ENCODE data around the gene ODAD3.

The ODAD3 gene

GRCh38 chr19:11378319-11379189 lies 56.4 kb downstream of the ODAD3 start:
- no peak overlapping the region for H4K8ac ChIP-seq (ENCODE audit: low read depth, low read length)
- H3K4me2 ChIP-seq (ENCODE audit: low read length) = no peak overlapping the region
- no peak overlapping the region for H3K4ac ChIP-seq (ENCODE audit: low read depth, low read length)
- H4K91ac ChIP-seq (ENCODE audit: low read depth, low read length) = no peak overlapping the region
- H2AK5ac ChIP-seq (ENCODE audit: low read length) = no peak overlapping the region
- no peak overlapping the region for H2BK120ac ChIP-seq (ENCODE audit: insufficient read depth, low read length, poor library complexity)
- H3K36me3 ChIP-seq (ENCODE audit: control insufficient read depth in 1 of 2, insufficient read depth in 2 of 2, low read length in 2 of 2) = no peaks in the 10 kb centered on the region
- H3K9ac ChIP-seq (ENCODE audit: low read length) = no peak overlapping the region
- no peaks in the 10 kb centered on the region for H3K27me3 ChIP-seq (ENCODE audit: insufficient read depth, low read length)
- peak; percentile 30 to 67 for DNase-seq
- peaks cover 2% of the 10 kb centered on the region for H3K9me3 ChIP-seq (ENCODE audit: insufficient read depth, low read depth, low read length)
- H3K27ac ChIP-seq (ENCODE audit: low read depth, low read length) = no peak overlapping the region
- no peak overlapping the region for H3K23ac ChIP-seq (ENCODE audit: low read length)
- H3K79me2 ChIP-seq (ENCODE audit: control insufficient read depth, insufficient read depth, low read length, poor library complexity) = peaks cover 5% of the 10 kb centered on the region
- no peak overlapping the region for H2BK12ac ChIP-seq (ENCODE audit: low read length)
- H3K4me3 ChIP-seq (ENCODE audit: low read depth, low read length) = no peak overlapping the region
- H3K18ac ChIP-seq (ENCODE audit: low read length) = no peak overlapping the region
- no peak overlapping the region for H3K14ac ChIP-seq (ENCODE audit: low read length)
- H2AFZ ChIP-seq (ENCODE audit: insufficient read depth, low read length, poor library complexity) = no peak overlapping the region
- H3K79me1 ChIP-seq (ENCODE audit: low read length) = peaks cover 7% of the 10 kb centered on the region
- peaks cover 21 to 25% of the 10 kb centered on the region in 2 experiments for H3K4me1 ChIP-seq (ENCODE audit: control insufficient read depth in 1 of 2, insufficient read depth in 2 of 2, low read length in 2 of 2)
- no CpG with 5 or more reads among the region's 8 CpGs for WGBS (ENCODE audit: extremely low coverage, insufficient coverage, insufficient read length)
- no peak overlapping the region for H2BK5ac ChIP-seq (ENCODE audit: low read depth, low read length, poor library complexity)
- H4K12ac ChIP-seq (ENCODE audit: low read depth, low read length) = no peak overlapping the region

- H3K9ac ChIP-seq (ENCODE audit: low read length) = no peak overlapping the region
- H3K79me1 ChIP-seq (ENCODE audit: low read length) = peaks cover 7% of the 10 kb centered on the region
- H2BK12ac ChIP-seq (ENCODE audit: low read length) = no peak overlapping the region
- no CpG with 5 or more reads among the region's 3 CpGs for WGBS (ENCODE audit: extremely low coverage, insufficient coverage, insufficient read length)
- no peak overlapping the region for H2BK5ac ChIP-seq (ENCODE audit: low read depth, low read length, poor library complexity)
- no peak overlapping the region for H3K23ac ChIP-seq (ENCODE audit: low read length)
- H3K18ac ChIP-seq (ENCODE audit: low read length) = no peak overlapping the region
- no peak overlapping the region for H4K91ac ChIP-seq (ENCODE audit: low read depth, low read length)
- H3K4me2 ChIP-seq (ENCODE audit: low read length) = no peak overlapping the region
- no peak overlapping the region for H3K4ac ChIP-seq (ENCODE audit: low read depth, low read length)
- H3K9me3 ChIP-seq (ENCODE audit: insufficient read depth, low read depth, low read length) = peaks cover 2% of the 10 kb centered on the region
- H4K12ac ChIP-seq (ENCODE audit: low read depth, low read length) = no peak overlapping the region
- no peak overlapping the region for H3K4me3 ChIP-seq (ENCODE audit: low read depth, low read length)
- no peak overlapping the region for H2AK5ac ChIP-seq (ENCODE audit: low read length)
- H3K36me3 ChIP-seq (ENCODE audit: control insufficient read depth in 1 of 2, insufficient read depth in 2 of 2, low read length in 2 of 2) = no peaks in the 10 kb centered on the region
- no peak overlapping the region for H2AFZ ChIP-seq (ENCODE audit: insufficient read depth, low read length, poor library complexity)
- peaks cover 5% of the 10 kb centered on the region for H3K79me2 ChIP-seq (ENCODE audit: control insufficient read depth, insufficient read depth, low read length, poor library complexity)
- H3K27ac ChIP-seq (ENCODE audit: low read depth, low read length) = no peak overlapping the region
- H3K4me1 ChIP-seq (ENCODE audit: control insufficient read depth in 1 of 2, insufficient read depth in 2 of 2, low read length in 2 of 2) = peaks cover 16 to 19% of the 10 kb centered on the region in 2 experiments
- H3K14ac ChIP-seq (ENCODE audit: low read length) = no peak overlapping the region
- no peaks in the 10 kb centered on the region for H3K27me3 ChIP-seq (ENCODE audit: insufficient read depth, low read length)
- no peak for DNase-seq
- H2BK120ac ChIP-seq (ENCODE audit: insufficient read depth, low read length, poor library complexity) = no peak overlapping the region
- no peak overlapping the region for H4K8ac ChIP-seq (ENCODE audit: low read depth, low read length)
Observed at GRCh38 chr19:11377756-11378155, 57.2 kb downstream of the ODAD3 start.

GRCh38 chr19:11377237-11377636 lies 57.7 kb downstream of the ODAD3 start:
- Histone ChIP-seq H3K4ac (ENCODE audit: low read depth, low read length) (no peak overlapping the region), H3K9me3 (ENCODE audit: insufficient read depth, low read depth, low read length) (peaks cover 2% of the 10 kb centered on the region), H3K79me1 (ENCODE audit: low read length) (peaks cover 7% of the 10 kb centered on the region), H4K91ac (ENCODE audit: low read depth, low read length) (no peak overlapping the region), H3K23ac (ENCODE audit: low read length) (no peak overlapping the region), H2AFZ (ENCODE audit: insufficient read depth, low read length, poor library complexity) (no peak overlapping the region), H3K18ac (ENCODE audit: low read length) (no peak overlapping the region), H3K4me1 (ENCODE audit: control insufficient read depth in 1 of 2, insufficient read depth in 2 of 2, low read length in 2 of 2) (peaks cover 16 to 19% of the 10 kb centered on the region in 2 experiments), H2AK5ac (ENCODE audit: low read length) (no peak overlapping the region), H3K36me3 (ENCODE audit: control insufficient read depth in 1 of 2, insufficient read depth in 2 of 2, low read length in 2 of 2) (no peaks in the 10 kb centered on the region), H3K27ac (ENCODE audit: low read depth, low read length) (no peak overlapping the region), H4K8ac (ENCODE audit: low read depth, low read length) (peak overlapping the region; percentile 2), H3K4me2 (ENCODE audit: low read length) (no peak overlapping the region), H3K14ac (ENCODE audit: low read length) (no peak overlapping the region), H2BK120ac (ENCODE audit: insufficient read depth, low read length, poor library complexity) (no peak overlapping the region), H2BK5ac (ENCODE audit: low read depth, low read length, poor library complexity) (no peak overlapping the region), H3K79me2 (ENCODE audit: control insufficient read depth, insufficient read depth, low read length, poor library complexity) (peaks cover 5% of the 10 kb centered on the region), H3K27me3 (ENCODE audit: insufficient read depth, low read length) (no peaks in the 10 kb centered on the region), H4K12ac (ENCODE audit: low read depth, low read length) (no peak overlapping the region), H2BK12ac (ENCODE audit: low read length) (no peak overlapping the region), H3K9ac (ENCODE audit: low read length) (no peak overlapping the region), H3K4me3 (ENCODE audit: low read depth, low read length) (no peak overlapping the region)
- peak in 1 of 2 donors; percentile 33 for DNase-seq

- Histone ChIP-seq H3K4me3 (ENCODE audit: low read depth, low read length) (peak overlapping the region; percentile 8), H3K4me2 (ENCODE audit: low read length) (peak overlapping the region; percentile 70), H3K4ac (ENCODE audit: low read depth, low read length) (peak overlapping the region; percentile 13), H3K27ac (ENCODE audit: low read depth, low read length) (peak overlapping the region; percentile 49), H4K8ac (ENCODE audit: low read depth, low read length) (peak overlapping the region; percentile 94), H4K12ac (ENCODE audit: low read depth, low read length) (peak overlapping the region; percentile 76), H3K79me1 (ENCODE audit: low read length) (peaks cover 7% of the 10 kb centered on the region), H3K79me2 (ENCODE audit: control insufficient read depth, insufficient read depth, low read length, poor library complexity) (peaks cover 5% of the 10 kb centered on the region), H3K23ac (ENCODE audit: low read length) (no peak overlapping the region), H3K18ac (ENCODE audit: low read length) (peak overlapping the region; percentile 74), H2BK5ac (ENCODE audit: low read depth, low read length, poor library complexity) (peak overlapping the region; percentile 23), H2BK12ac (ENCODE audit: low read length) (no peak overlapping the region), H4K91ac (ENCODE audit: low read depth, low read length) (peak overlapping the region; percentile 87), H2BK120ac (ENCODE audit: insufficient read depth, low read length, poor library complexity) (peak overlapping the region; percentile 12), H3K14ac (ENCODE audit: low read length) (peak overlapping the region; percentile 86), H3K27me3 (ENCODE audit: insufficient read depth, low read length) (no peaks in the 10 kb centered on the region), H2AFZ (ENCODE audit: insufficient read depth, low read length, poor library complexity) (peak overlapping the region; percentile 80), H3K9ac (ENCODE audit: low read length) (no peak overlapping the region), H3K36me3 (ENCODE audit: control insufficient read depth in 1 of 2, insufficient read depth in 2 of 2, low read length in 2 of 2) (no peaks in the 10 kb centered on the region), H2AK5ac (ENCODE audit: low read length) (peak overlapping the region; percentile 96), H3K4me1 (ENCODE audit: control insufficient read depth in 1 of 2, insufficient read depth in 2 of 2, low read length in 2 of 2) (peaks cover 7% of the 10 kb centered on the region in 2 experiments), H3K9me3 (ENCODE audit: insufficient read depth, low read depth, low read length) (peaks cover 2% of the 10 kb centered on the region)
- no CpG with 5 or more reads among the region's 27 CpGs for WGBS (ENCODE audit: extremely low coverage, insufficient coverage, insufficient read length)
- DNase-seq = no peak
Observed at GRCh38 chr19:11375143-11375948, 59.6 kb downstream of the ODAD3 start.
